HG03135 (cell line): ENCODE measurements around the gene GALNT17.
"Not testable (repeated sequence)": the region's sequence is repeated elsewhere in the genome, so short reads cannot be mapped to it uniquely, and the experiment has no call there.

ENCODE experiments used
- ATAC-seq: cut with Tn5 transposase; IDR thresholded peaks from one replicate; pipeline ENCODE4 v1.9.1; 2021; ENCODE audit warnings: mild to moderate bottlenecking, moderate library complexity; ENCODE audit not compliant: unreplicated experiment

GALNT17 gene

DNA sequence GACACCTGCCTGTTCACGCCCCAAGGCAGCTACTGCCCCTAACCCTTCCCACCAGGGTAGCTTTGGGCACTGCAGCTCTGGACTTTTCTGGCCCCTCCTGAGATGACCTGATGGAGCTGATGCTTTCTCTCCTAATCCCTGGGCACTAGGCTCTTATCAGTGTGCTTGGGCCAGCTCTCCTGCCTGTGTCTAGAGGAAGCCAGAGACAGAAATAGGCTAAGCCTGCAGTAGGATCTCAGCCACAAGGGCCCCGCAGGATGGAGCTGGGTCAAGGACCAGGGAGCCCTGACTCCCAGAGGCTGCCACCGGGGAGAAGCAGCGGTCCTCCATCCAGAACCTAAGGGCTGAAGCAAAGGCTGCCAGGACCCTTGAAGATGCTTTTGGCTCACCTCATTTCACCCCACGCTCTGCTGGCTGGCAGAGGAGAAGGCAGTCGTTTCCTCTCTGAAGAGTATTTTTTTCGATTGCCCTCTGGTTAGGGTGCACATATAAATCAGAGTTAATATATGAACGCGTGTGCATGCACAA lies 580.8 kb downstream of the GALNT17 start:
- ATAC-seq, result no peak

DNA sequence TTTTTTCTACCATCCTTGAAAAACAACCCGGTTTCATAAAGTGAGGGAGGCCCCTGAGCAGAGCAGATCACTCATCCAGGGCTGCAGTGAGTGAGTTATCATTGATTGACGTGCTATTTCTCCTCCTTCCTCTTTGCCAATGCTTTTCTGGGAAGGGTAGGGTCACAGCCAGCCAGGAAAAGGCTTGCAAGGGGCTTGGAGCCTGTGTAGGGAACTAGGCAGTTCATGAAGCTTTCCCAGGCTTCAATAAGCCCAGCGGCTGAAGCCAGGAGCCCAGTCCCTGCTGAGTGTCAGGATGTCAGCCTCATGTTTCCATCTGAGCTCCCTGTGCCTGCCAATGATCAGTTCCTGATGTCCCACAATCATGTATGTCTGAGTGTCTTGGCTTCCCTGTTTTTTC lies 584.7 kb downstream of the GALNT17 start:
- no peak for ATAC-seq

- ATAC-seq, result no peak
Observed at GRCh38 chr7:71718563-71718962, 586.6 kb downstream of the GALNT17 start.

DNA sequence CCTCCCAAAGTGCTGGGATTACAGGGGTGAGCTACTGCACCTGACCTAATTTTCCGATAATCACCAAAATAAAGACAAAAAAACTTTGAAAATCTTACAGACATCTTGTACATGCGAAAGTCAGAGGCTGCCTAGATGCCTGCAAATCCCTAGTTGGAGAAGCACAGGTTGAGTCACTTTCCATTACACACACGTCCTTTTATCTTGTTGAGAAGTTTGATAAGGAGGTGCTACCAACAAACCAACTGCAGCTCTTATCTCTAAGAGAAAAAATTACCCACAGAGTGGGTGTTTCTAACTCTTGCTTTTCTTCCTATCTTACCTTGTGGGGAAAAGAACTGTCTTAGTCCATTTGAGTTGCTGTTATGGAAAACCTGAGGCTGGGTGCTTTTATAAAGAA lies 589.8 kb downstream of the GALNT17 start:
- ATAC-seq, result no peak

GRCh38 chr7:71723859-71724258 lies 591.9 kb downstream of the GALNT17 start:
- no peak for ATAC-seq

DNA sequence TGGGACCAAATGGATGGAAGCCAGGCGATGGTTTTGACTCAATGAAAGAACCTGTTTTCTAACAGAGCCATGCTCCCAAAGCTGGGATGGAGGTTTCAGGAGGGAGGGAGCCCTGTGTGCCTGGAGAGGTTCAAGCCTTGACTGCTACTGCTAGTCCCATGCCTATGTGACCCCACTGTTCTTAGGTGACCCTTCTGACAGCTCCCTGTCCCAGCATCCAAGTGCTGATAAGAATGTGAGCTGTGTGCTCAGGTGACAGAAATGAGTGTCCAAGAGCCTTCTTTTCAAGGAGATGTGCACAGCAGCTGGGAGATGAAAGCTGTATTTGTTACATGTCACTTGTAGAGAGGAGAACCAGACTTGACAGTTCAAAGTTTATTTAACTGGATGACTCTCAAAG lies 595.4 kb downstream of the GALNT17 start:
- ATAC-seq, result no peak

DNA sequence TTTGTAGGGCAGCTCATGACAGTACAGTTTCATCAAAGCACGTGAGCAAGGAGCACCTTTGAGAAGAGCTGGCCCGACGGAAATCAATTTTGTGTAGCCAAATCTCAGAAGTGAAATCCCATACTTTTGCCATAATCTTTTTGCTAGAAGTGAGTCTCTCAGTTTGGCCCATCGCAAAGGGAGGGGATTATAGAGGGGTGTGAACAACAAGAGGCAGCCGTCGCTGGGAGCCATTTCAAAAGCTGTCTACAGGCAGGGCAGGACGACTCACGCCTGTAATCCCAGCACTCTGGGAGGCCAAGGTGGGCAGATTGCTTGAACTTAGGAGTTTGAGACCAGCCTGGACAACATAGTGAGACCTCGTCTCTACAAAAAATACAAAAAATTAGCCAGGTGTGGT lies 599.8 kb downstream of the GALNT17 start:
- ATAC-seq, result no peak

DNA sequence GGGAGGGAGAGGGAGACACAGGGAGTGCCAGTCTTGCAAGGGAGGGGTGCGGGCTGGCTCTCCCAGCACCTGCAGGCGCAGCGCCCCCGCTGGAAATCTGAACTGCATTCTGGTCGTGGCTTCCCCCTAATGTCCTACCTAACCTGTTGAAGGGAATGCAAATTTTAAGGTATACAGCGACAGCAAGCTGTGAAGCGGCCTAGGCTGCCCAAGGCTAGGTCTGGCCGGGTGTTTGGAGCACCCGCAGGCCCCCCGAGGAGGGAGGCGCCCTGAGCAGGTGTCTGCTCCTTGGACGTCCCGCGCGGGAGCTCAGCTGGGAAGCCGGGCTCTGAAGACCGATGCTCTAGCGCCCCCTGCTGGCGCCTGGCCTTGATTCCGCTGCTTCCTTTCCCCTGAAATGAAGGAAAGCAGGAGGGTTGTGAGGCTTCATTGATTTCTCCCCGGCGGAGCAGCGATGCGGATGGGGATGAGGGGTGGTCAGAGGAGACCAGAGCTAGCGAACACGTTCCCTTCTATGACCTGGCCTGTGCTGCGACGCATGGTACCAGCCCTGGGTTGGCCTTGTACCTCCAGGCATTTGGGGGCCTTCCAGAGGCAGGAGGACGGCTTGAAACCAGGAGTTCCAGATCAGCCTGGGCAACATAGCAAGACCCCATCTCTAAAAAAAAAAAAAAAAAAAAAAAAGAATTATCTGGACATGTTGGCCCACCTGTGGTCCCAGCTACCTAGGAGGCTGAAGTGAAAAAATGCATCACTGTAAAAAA lies 601.3 kb downstream of the GALNT17 start:
- no peak for ATAC-seq

DNA sequence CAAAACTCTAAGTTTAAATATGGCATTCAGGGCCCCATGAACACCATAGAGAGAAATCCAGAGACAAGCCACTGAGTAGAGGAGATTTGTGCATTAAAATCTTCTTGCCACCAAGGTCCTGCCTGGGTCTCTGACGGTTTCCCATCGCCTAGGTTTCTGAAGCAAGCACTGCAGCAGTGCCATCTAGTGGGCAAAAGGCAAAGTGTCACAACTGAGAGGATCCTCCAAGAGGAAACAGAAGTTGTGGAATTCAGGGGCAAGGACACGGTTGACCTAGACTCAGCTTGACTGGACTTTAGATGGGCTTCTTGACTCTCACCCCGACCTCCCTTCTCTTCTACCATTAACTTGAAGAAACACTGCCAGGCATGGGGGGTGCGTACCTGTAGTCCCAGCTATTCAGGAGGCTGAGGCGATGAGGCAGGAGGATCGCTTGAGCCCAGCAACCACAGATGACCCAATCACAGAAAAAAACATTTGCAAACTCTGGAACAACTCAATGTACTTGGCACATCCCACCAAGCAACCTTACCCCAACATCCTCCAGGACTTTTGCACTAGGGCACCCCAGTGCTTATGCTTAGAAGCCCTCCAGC lies 604.1 kb downstream of the GALNT17 start:
- no peak for ATAC-seq

- not testable (repeated sequence) for ATAC-seq
Observed at GRCh38 chr7:71737931-71738540, 606.1 kb downstream of the GALNT17 start.

GRCh38 chr7:71739520-71740173 lies 607.7 kb downstream of the GALNT17 start:
- no peak for ATAC-seq

- no peak for ATAC-seq
Observed at GRCh38 chr7:71740174-71740560, 608.2 kb downstream of the GALNT17 start.

DNA sequence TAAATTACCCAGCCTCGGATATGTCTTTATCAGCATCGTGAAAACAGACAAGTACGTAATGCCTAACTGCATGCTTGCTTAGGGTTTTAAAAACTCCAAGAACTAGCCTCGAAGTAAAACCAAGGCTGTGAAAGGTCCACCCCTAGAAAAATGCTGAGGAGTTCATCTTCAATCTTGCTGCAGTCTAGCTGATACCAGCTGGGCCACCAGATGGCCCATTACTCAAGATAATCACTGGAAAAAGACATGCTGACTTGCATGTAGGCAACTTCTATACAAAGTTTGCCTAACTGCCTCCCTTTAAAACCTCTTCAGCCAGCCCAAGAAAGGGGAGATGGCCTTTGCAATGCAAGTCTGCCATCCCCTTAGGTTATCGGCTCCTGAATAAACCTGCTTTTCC lies 614.1 kb downstream of the GALNT17 start:
- no peak for ATAC-seq

DNA sequence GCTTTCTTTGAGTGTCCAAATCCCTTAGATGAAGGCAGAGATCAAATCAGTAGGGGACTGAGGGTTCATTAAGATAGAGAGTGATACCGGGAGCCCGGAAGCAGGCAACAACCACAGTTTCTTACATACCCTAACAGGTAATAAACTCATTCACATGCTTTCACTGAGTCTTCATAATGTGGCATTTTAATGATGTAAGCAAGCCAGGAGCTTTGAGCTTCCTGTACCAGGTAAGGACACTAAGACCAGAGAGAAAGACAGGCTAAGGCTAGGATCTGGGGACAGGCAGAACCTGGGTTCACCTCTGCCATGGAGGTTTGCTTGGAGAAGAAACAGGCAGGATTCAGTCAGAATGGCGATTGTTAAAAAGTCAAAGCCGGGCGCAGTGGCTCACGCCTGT lies 618.3 kb downstream of the GALNT17 start:
- no peak for ATAC-seq

GRCh38 chr7:71752171-71752935 lies 620.4 kb downstream of the GALNT17 start:
- no peak for ATAC-seq

DNA sequence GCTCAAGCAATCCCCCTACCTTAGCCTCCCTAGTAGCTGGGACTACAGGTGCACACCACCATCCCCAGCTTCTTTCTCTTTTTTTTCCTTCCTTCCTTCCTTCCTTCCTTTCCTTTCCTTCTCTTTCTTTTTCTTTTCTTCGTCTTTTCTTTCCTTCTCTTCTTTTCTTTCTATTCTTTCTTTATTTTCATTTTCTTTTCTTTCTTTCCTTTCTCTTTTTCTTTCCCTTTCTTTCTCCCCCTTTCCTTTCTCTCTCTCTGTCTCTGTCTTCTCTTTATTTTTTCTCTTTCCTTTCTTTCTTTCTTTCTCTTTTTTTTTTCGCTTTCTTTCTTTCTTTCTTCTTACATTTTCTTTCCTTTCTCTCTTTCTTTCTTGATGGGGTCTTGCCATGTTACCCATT lies 621.3 kb downstream of the GALNT17 start:
- ATAC-seq, result no peak

GRCh38 chr7:71753956-71754664 lies 622.2 kb downstream of the GALNT17 start:
- ATAC-seq, result no peak

- ATAC-seq, result no peak
Observed at GRCh38 chr7:71754828-71755227, 622.9 kb downstream of the GALNT17 start.

DNA sequence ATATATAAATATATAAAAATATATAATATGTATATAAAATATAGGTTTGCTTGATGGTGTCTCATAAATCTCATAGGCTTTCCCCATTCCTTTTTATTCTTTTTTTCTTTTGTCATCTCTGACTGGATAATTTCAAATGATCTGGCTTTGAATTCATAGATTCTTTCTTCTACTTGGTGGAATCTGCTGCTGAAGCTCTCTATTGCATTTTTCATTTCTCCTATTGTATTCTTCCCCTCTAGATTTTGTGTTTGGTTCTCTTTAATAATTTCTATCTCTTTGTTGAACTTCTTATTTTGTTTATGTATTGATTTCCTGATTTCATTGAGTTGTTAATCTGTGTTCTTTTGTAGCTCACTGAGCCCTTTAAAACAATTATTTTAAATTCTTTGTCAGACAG lies 629.4 kb downstream of the GALNT17 start:
- no peak for ATAC-seq
